ENCODE measurements around the gene STUM.
A peak's percentile ranks its signal among the peaks of the same experiment; 100 is the strongest.
"Not testable (repeated sequence)": the region's sequence is repeated elsewhere in the genome, so short reads cannot be mapped to it uniquely, and the experiment has no call there.

Gene STUM

DNA sequence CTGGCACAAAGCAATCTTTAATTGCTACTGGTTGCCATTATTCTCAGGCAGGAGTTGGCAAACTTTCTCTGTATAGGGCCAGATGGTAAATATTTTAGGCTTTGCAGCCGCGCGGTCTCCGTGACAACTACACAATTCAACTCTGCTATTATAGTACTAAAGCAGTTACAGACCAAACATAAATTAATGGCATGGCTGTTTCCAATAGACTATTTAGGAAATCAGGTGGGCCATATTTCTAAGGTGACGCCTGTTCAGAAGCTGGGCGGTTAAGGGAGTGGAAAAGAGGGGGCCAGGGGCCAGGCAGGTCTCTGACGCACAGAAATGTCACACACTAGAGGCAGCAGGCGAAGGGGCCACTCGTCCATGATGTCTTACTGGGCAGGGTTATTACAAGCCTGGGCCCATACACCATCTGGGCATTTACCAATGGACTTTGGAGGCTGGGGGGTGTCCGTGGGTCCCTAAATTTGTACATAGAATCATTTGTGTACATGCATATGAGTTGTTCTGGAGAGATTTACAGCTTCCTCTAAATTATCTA is 80.1 kb downstream of the STUM start:
- DNase-seq = no peak

DNA sequence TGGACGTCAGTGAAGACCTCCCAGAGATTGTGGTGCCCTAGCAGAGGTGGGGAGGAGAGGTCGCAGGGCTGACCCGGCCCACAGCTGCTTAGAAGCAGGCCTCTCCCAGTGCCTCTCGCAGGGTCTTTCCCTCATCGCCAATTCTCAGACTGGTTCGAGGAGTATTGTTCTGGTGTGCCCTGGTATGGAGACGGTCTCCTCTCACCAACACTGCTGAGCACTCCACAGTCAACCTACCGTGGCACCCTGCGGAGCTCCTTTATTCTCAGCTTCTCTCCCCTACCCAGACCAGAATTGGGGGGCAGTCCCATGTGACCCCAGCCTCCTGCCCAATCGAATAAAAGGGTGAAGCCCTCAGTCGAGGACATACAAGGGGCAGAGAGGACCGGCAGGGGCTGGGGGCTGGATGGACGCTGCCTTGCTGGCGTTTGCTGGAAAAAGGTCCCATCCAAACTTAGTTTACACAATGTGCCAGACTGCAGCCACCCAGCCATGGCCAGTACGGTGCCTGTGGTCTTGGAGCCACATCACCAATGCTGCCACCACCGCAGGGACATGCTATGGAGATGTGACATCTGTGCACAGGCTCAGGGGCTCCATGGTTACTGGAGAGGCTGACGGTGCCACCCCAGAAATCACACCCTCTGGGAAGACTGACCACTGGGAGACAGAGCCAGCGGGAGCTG is 80.8 kb downstream of the STUM start:
- no peak for DNase-seq

DNA sequence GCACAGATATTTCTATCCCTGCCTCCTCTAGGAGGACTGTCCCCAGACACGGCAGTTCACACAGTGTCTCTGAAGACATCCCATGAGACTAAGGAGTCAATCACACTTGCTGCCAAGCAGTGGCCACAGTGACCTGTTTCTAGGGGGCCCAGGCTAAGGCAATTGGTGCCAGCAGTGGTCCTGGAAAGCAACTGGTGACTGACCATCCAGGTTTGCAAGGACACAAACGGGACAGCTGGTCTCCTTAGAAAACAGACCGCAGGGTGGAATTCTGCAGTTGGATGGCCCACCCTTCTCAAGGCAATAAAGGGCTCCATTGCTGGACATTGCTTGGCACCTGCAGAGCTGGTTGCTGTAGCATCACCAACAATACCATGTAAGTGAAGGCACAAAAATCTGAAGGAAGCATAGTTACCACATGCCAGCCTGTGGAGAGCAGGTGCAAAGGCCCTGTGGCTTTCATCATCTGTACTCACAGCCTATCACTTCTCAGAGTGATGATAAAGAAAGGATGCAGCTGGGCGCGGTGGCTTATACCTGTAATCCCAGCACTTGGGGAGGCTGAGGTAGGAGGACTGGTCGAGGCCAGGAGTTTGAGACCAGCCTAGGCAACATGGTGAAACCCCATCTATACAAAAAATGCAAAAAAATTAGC is 81.5 kb downstream of the STUM start:
- no peak for DNase-seq

DNA sequence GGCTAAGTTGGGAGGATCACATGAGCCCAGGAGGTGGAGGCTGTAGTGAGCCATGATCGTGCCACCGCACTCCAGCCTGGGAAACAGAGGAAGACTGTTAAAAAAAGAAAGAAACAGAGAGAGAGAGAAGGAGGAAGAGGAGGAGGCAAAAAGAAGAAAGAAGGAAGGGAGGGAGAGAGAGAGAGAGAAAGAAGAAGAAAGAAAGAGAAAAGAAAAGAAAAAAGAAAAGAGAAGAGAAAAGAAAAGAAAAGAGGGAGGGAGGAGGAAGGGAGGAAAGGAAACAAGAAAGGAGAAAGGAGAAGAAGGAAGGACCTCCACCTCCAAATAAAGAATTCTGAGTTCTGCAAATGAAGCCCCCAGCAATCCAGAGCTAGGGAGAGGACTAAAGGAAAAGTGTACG is 82.0 kb downstream of the STUM start:
- no peak for DNase-seq

DNA sequence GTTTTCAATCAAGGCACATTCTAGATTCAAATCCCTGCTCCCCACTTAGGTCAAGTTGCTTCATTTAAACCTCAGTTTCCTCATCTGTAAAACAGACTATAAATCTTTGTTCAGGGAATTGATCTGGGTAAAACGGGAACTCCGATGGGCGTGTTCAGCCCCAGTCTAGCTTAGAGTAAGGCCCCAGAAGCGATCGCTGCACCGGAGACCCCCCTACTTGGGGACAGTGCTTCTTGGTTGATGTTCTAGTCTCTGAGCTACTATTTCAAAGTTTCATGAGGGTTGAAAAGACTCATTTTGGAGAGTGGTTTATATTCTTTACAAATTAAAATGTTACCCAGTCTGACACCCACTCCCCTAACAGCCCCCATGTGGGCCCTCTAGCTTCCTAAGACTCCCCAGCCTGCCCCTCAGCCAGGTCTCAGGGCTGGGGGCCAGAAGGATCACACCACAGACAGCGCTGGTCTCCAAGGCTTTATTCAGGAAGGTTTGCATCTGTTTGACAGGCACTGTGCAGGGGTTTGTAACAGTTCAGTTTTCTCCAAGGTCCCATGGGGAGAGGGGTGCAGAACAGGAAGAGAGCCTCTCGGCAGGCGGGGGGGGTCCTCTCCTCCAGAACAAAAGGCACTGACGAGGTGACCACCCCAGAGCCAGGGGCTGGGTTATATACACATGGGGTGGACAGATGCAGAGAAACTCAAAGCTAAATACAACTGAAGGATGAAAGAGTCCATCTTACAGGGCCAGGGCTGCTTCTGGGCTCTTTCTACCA is 82.9 kb downstream of the STUM start:
- DNase-seq = no peak

DNA sequence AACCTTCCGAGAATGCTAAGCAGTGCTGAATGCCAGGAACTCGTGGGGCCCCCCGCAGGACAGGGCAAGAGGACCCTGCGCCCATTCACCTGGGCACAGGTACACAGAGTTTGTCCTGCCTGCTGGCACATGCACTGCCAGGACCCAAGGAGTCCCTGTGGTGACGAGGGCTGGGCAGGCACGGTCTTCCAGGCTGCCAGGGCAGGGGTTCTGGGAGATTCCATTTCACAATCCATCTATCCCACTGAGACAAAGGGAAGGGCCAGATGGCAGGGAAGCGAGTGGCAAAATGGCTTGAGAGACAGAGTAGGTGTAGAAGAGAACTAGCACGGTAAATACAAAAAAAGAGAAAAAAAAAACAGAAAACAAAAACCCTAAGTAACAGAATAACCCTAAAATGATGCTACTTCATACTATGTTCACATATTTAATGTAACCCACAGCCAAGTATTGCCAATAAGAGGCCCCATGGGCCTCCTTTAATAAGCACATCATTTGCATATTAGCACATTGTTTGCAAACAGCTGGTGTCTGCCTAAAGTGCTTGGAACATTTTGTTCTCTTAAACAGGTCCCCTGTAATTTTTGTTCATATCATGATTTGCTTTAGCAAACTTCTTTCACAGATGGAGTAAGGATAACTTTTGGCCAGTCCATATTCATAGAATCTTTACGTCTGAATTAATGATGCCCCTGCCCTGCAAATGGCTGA is 83.8 kb downstream of the STUM start:
- no peak for DNase-seq

DNA sequence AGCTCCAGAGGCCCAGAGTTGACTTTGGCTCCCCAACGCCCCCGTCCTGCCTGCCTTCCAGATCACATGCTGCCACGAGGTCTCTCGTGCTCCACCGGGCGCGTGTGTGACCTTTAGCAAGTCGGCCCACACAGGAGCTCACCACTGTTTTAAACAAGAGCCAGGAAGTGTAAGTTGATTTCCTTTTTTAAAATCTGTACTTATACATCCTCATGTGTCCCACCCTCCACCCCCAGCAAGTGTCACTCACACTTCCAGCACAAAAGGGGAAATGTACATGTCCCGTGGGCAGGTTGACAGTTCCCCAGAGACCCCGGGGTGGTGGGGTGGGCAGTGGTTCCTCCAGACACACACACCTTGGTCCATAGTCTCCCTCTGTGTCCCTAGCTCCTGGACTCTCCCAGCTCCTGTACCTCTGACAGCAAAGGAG is 84.4 kb downstream of the STUM start:
- no peak for DNase-seq

DNA sequence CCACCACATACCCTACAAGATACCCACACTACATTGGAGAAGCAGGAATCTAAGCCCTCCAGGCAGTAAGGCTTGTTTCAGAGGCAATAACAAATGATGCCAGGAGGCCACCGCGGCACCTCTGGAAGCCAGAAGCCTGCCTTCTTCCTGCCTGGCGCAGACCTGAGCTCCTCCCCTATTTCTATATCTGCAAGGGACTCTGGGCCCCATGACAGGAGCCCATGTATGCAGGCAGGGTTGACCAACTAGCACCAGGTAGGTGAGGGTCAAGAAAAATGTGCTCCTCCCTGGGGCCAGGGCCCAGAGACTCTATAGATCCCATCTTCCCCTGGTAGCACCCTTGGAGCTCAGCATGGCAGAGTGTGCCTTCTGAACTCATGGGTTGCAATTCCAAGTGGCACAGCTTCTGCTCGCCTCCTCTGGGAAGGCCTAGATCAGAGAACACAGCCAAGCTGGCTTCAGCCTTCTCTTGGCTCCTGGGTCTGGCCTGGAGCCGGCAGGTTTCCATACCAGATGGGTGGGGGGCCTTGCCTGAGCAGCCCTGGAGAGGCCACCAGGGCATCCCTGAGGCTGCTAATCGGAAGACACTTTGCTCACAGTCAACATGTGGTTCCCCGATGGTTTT is 85.1 kb downstream of the STUM start:
- DNase-seq = no peak

DNA sequence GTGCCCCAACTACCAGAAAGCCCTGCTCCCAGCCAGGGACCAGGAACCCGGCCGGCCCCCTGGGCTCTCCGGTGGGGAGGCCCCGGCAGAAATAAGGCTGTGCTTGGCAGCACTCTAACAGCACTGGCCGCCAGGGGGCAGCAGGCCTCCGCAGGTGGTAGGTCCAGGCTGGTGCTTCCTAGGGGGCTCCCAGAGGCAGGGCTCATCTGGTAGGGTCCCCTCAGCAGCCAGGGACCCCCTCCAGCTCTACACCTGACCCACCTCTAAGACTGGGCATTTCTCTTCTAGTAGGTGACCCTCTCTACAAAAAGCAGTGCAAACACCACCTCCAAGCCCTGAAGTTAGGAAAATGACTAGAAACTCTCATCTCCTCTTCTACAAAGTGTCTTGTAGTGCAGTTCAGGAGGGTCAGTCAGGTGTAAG is 85.6 kb downstream of the STUM start:
- DNase-seq = peak; percentile 86

DNA sequence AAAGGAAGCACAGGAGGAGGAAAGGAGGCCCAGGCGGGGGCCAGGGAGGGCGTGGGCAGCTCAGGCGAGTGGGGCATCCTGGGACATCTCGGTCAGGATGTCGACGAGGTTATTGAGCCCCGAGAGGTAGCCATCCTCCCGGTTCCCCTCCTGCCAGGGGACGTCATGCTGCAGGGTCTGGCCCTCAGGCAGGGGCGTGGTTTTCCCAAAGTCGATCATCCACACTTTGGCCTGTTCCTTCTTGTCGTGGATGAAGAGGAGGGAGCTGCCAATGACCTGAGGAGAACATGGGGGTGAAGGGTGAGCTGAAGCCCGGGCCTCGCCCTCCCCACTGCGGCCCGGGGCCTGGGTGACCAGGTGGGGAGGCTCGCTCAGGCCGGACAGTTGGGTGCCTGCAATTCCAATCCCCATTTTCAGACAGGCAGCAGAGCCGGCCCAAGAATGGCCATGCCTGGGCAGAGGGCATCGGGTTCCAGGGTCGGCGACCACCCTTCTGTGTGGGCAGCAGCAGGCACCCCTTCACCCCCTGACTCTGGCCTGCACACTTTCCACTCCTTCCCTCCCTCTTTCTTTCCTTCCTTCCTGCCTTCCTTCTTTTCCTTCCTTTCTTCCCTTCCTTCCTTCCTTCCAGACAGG is 86.2 kb downstream of the STUM start:
- DNase-seq = no peak

DNA sequence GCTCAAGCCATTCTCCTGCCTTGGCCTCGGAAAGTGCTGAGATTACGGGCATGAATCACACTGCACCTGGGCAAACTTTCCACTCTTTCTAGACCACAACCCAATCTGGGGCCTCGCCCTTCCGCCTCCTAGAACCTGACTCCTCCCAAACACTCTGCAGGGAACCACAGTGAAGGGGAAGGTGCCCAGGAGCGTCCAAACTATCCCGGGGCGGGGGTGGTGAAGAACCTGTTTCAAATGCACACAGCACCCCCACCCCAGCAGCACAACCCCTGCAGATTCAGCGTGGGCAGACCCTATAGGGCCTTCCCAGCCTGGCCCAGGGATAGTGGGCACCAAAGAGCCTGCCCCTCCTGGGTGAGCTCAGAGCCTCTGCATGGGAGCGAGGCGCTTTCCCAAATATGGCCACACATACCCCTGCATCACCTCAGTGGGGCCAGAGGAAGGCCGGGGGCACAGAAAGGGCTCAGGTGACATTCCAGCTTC is 86.9 kb downstream of the STUM start:
- no peak for DNase-seq

DNA sequence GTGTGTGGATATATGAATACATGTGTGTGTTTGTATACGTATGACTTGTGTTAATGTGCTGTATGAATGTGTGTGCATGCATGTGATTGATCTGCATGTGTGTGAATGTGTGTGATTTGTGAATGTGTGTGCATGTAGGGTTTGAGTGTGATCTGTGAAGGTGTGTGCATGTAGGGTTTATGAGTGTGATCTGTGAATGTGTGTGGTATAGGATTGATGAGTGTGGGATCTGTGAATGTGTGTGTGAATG is 88.2 kb downstream of the STUM start:
- no peak for DNase-seq

DNA sequence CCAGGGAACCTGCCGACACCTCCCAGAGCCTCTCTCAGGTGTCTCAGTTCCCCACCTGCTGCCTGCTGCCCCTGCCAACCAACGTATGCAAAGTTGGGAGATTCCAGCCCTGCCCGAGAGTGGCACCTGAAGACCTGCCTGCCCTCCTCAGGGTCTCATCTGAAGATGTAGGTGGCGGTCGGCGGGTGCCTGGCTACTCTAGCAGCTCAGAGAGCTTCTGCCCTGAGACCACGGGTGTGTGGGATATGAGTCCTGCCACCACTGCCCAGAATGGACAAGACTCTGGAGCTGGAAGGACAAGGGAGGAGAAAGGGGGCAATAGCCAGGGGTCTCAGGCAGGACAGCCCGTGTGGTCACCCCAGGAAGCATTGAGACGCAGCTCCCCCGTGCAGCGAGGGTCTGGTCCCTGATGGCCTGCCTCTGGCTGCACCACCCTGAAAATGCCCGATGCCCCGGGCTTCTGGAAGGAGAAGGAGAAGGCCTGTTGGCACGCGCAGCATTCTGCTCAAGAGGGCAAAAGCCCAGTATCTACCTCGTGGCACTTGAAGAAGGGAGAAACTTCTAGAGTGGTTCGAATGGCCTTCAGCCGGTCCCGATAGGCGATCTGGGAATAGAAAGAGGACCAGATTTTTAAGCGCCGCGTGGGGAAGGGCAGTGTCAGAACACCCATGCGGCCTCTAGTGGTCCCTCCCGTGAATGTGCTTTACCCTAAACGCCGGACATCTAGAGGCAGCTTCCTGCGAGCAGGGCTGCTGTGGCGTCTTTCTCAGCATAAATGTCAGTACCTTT is 88.8 kb downstream of the STUM start:
- DNase-seq = no peak

DNA sequence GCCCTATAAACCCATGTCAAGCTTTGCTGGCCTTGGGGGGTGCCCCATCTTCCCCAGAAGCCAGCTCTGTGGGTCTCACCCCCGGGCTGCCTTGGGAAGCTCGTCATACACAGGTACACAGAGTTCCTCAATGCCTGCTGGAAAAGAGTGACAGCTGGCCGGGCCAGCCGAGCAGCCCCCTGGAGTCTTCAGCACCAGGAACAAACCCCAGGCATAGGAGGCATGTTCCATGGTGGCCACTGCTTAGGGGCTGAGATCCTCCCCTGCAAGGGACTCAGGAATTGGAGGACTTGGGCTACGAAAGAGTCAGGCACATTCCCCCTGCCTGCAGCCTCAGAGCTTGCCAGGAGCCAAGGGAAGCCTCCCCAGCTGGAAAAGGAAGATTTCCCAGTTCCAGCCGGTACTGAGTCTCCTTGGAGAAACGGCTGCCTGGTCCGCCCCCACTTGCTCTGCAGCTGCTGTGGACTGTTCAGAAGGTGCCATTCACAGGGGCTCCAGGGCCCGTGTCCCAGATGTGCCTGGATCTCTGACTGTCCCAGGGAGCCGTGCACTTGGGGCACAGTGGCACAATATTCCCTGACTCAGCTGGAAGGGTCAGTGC is 89.5 kb downstream of the STUM start:
- no peak for DNase-seq

DNA sequence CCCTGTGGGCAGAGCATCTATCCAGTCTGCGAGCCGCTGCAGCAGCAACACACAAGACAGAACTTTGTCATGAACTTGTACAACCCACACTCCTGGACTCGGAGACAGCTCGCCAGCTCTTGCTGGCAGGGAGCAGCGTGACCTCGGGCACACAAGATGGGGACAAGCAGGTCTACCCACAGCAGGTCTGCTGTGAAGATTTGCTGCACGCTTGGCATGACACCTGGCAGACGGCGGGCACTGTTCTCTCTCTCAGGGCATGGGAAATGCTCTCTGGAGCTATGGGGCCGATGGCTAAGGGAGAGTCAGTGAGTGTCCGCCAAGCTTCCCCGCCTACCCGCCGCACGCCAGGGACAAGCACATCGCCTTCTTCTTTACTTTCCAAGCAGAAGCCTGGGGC is 90.0 kb downstream of the STUM start:
- DNase-seq = no peak

DNA sequence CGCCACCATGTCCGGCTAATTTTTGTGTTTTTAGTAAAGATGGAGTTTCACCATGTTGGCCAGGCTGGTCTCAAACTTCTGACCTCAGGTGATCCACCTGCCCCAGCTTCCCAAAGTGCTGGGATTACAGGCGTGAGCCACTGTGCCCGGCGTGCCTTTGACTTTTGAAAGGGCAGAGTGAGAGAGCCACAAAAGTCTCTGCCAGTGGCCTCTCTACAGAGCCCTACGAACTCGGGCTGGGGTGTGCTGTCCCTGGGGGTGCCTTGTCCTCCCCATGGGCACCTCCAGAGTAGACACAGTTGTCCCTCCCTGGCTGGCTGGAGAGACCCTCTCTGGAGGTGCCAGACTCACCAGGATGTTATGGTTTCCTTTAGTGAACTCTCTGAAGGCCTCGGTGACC is 90.6 kb downstream of the STUM start:
- DNase-seq = not testable (repeated sequence)

DNA sequence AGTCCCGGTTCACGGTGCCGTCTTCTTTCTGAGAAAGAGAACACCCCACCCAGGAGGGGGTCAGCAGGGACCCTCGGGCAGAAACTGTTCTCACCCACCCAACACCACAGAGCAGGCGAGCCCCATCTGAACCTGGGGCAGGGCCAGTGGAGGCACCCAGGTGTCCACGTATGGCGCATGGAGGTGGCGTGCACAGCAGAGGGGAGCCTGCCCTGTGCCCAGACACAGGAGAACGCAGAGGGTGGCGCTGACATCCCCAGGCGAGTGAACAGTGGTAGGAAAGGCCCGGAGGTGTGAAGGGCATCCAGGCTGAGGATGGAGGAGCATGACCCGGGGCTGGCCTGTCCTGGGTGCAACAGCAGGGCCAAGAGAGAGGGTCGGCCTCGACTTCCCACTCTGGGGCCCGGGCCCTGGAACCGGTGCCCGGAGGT is 91.1 kb downstream of the STUM start:
- no peak for DNase-seq

DNA sequence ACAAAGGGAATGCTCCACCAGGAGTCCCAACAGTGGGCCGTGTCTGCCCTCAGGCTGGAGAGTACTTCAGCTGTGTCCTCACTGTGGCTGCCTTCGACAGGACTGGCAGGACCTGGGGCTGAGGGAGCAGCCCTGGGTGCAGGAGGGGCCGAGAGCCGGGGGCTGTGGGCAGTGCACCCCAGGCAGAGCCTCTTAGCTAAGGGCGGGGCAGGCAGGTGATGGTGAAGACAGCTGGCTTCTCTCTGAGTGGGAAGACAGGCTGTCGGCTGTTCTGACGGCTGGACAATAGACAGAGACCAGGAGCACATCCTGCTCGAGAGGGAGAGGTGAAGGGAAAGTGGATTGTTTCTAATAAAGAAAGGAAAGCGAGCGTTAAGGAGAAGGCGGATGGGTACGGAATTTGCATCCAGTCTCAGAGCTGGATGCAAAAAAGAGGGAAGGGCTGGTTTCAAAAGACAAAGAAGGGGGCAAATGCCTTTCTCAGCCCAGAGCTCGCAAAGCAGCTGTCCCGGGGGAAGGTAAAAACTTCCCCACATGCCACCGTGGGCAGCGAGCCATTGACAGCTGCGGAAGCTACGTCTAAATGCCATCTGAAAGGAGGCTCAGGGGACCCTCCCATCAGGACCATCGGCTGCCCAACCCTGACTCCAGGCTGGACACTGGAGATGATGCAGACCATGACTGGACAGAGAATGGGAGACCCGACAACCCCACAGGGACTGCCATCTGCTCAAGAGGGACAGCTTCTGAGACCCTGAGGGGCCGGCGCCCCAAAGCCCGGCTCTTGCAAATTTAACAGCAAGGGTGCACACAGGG is 92.0 kb downstream of the STUM start:
- DNase-seq = no peak

DNA sequence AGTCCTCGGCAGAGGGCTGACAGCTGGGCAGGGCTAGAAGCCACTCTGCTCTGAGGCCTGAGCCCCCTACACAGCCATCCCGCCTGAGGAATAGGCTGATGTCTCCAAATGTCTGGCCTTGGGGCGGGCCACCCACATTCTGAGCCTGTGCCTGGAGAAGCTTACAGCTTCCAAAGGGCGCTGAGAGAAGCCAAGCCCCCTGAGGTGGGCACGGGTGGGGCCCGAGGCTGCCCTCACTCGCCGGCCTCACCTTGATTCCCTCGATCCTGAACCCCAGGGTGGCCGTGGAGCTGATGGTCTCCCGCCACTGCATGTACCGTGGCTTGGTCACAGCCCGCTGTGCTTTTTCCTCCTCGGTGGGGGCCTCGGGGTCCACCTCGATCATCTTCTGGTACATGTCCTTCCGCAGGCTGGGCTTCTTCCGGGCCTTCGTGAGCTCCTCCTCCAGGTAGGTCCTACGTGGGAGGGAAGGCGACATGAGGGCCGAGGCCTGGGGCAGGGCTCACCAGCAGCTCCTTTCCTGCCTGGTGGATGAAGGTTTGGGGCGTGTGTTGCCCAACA is 93.2 kb downstream of the STUM start:
- DNase-seq = no peak

DNA sequence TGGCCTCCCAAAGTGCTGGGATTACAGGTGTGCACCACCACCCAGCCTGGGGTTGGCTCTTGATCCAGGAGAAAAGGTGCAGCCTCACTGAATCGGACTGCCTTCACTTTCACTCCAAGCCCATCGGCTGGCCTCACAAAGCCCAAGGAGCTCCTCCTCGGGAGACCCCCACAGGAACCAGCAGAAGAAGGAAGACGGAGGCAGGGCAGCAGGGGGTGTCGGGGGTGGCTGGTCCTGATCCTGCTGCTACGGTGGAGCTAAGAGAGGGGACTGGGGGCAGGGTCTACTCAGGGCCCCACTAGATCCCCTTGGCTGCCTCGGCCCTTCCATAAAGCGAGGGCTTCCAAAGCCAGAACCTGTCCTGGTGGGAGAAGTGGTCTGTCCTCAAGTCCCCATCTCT is 93.9 kb downstream of the STUM start:
- no peak for DNase-seq

Data from stimulated activated CD4-positive, alpha-beta T cell treated with anti-CD3 and anti-CD28 coated beads, Interleukin-12 subunit alpha, Interleukin-12 subunit beta, amount 100 ng/mL, for 4 hours (primary cell).